ENCODE measurements around the gene IFNA8.

Gene IFNA8

DNA sequence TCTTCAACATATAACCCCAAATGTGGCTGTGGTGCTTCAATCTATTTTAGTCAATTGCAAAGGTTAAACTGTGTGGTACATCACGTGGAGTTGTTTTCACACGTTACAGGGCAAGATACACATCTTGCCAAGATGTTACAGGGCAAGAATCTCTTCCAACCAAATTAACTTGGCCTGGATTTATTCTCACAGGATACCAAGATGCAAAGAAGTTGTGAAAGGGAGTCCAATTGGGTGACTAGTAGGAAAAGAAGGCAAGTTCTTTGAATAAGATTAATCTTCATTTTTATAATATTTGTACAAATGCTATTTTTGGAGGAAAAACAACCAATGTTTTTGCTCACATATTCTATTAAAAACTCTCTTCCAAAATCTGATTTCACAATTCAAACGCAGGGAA lies 4.8 kb upstream of the IFNA8 start:
- TF ChIP-seq, protein P1, sequence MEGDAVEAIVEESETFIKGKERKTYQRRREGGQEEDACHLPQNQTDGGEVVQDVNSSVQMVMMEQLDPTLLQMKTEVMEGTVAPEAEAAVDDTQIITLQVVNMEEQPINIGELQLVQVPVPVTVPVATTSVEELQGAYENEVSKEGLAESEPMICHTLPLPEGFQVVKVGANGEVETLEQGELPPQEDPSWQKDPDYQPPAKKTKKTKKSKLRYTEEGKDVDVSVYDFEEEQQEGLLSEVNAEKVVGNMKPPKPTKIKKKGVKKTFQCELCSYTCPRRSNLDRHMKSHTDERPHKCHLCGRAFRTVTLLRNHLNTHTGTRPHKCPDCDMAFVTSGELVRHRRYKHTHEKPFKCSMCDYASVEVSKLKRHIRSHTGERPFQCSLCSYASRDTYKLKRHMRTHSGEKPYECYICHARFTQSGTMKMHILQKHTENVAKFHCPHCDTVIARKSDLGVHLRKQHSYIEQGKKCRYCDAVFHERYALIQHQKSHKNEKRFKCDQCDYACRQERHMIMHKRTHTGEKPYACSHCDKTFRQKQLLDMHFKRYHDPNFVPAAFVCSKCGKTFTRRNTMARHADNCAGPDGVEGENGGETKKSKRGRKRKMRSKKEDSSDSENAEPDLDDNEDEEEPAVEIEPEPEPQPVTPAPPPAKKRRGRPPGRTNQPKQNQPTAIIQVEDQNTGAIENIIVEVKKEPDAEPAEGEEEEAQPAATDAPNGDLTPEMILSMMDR (conservative IDR thresholded peaks at IDR 0.05; ENCODE audit: control insufficient read depth, insufficient read depth, low read depth, low read length) = no peak
- no peak for DNase-seq (ENCODE audit: low read depth)
- no peak overlapping the region for H3K4me3 ChIP-seq (ENCODE audit: control insufficient read depth, low read depth, low read length)

DNA sequence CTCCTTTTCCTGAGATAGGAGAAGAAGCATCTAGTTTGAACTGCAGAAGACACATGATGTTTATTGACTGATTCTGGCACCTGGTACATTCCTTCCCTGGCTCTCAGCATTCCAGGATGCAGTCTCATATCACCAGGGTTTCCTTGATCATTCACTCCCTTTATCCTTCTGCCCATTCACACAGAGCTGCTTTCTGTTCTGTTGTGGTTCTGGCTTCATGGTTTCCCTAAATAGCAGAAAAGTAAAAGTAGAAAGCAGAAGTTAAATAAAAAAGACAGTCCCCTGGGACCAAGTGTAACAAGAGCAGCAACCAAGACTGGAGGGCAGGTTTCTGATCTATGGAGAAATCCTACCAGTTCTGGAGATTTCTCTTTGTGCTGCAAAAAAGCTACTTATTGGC lies 3.2 kb downstream of the IFNA8 start:
- no peak overlapping the region for H3K4me3 ChIP-seq (ENCODE audit: control insufficient read depth, low read depth, low read length)
- no peak for DNase-seq (ENCODE audit: low read depth)
- TF ChIP-seq, protein P1 (conservative IDR thresholded peaks at IDR 0.05; ENCODE audit: control insufficient read depth, insufficient read depth, low read depth, low read length) = no peak

DNA sequence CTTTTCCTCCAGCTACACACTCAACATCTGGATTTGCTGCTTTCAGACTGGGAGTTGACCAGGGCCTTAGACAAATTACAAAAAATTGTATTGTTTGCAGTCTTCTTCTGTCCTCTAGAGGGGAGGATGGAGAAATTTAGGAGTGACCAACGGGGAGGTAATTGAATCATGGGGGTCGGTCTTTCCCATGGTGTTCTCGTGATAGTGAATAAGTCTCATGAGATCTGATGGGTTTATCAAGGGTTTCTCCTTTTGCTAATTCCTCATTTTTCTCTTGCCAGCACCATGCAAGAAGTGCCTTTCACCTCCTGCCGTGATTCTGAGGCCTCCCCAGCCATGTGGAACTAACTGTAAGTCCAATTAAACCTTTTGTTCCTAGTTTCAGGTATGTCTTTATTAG lies 4.2 kb downstream of the IFNA8 start:
- DNase-seq (ENCODE audit: low read depth) = no peak
- no peak overlapping the region for H3K4me3 ChIP-seq (ENCODE audit: control insufficient read depth, low read depth, low read length)
- TF ChIP-seq, protein P1 (conservative IDR thresholded peaks at IDR 0.05; ENCODE audit: control insufficient read depth, insufficient read depth, low read depth, low read length) = no peak

DNA sequence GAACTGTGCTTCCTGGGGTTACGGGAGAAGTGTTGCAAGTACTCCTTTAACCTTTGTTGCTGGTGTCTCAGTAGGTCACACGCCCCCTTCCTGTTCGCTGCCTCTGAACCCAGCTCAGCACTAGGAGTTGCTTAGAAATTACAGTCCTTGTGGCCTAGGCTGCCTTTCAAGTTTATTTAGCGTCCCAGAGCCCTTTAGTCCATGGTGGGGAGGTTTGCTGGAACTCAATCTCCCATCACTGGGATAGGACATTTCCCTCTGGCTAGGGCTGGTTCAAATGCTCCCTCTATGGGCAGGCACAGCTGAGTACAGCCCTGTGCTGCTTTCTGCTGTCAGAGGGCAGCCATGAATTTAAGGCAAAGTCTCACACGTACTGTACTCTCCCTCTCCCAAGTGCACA lies 4.7 kb downstream of the IFNA8 start:
- TF ChIP-seq, protein P1 (conservative IDR thresholded peaks at IDR 0.05; ENCODE audit: control insufficient read depth, insufficient read depth, low read depth, low read length) = peak; percentile 33
- no peak overlapping the region for H3K4me3 ChIP-seq (ENCODE audit: control insufficient read depth, low read depth, low read length)
- no peak for DNase-seq (ENCODE audit: low read depth)

DNA sequence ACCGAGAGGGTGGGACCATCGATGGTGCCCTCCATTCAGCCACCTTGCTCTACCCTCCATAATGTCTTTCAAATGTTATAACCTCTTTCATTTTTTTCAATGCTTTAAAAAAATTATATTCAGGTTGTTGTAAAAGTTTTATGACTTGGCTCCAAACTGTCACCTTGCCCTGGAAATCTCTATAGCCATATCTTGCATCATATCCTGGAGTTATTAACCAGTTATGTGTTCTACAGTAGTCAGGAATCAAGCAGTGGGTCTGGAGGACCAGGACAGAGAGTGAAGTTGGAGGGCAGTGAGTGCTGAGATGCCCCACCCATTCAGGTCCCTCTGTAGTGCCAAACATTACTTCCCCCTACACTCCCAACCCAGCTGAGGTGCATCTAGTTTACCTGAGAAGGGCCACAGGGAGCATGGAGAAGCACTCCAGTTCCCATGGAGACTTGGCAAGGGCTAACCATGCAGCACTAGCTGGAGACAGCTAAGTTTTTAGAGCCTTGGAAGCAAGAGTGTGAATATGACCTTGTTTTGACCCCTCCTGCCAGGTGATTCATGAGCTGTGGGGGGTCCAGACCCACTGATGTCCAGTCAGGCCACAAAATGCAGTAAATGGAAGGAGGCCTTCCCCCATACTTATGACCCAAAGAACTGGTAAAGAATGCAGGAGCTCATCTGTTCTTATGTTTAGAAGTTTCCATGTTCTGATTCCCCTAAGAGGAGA lies 5.5 kb downstream of the IFNA8 start:
- TF ChIP-seq, protein P1 (conservative IDR thresholded peaks at IDR 0.05; ENCODE audit: control insufficient read depth, insufficient read depth, low read depth, low read length) = no peak
- no peak overlapping the region for H3K4me3 ChIP-seq (ENCODE audit: control insufficient read depth, low read depth, low read length)
- no peak for DNase-seq (ENCODE audit: low read depth)

DNA sequence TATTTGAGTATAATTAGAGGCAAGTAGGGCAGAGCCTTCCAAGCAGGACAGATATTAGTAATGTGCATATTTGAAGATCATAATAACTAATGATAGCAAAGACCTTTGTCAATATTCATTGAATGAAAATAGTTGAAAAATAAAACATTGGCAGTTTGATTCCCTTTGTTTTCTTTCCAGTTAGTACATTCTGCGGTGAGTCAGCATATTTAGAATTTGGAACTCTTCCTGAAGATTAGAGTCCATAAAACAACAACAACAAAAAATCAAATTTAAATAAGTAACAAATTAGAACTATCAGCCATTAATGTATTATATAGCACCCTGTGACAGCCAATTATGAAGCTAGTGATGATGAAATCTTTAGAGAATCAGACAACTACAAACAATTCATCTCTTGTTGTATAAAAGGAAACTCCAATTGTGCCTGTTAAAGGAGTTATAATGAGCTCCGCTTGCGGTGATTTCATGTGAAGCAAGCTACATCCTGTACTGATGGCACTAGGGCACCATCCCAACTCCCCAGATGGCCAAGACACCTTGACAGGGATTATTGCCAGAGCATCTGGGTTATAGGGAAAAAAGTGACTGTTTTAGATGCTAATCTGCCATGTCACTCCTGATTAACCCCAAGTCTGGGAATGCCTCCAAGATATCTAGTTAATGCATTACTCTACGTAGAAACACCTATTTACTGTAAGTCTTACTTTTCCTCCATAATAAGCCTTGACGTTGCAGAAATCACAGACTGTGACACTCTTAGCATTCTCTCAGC lies 6.8 kb downstream of the IFNA8 start:
- TF ChIP-seq, protein P1 (conservative IDR thresholded peaks at IDR 0.05; ENCODE audit: control insufficient read depth, insufficient read depth, low read depth, low read length) = no peak
- peak; percentile 38 for DNase-seq (ENCODE audit: low read depth)
- H3K4me3 ChIP-seq (ENCODE audit: control insufficient read depth, low read depth, low read length) = no peak overlapping the region
